Activated T-cell treated with anti-CD3 and anti-CD28 coated beads for 24 hours (primary cell): ENCODE data around the gene CLCN6.
A peak's percentile ranks its signal among the peaks of the same experiment; 100 is the strongest.

ENCODE experiments used
- DNase-seq: peaks from one replicate; pipeline ENCODE4 v3.0.0-alpha.2; 2020; ENCODE audit warnings: low read depth

Gene CLCN6

GRCh38 chr1:11854519-11854918 lies 48.5 kb downstream of the CLCN6 start:
- no peak for DNase-seq

GRCh38 chr1:11855430-11855829 lies 49.4 kb downstream of the CLCN6 start:
- DNase-seq = no peak

GRCh38 chr1:11856698-11857097 lies 50.7 kb downstream of the CLCN6 start:
- DNase-seq = no peak

GRCh38 chr1:11857164-11857851 lies 51.3 kb downstream of the CLCN6 start:
- DNase-seq = no peak

- DNase-seq = no peak
These were observed 52.2 kb downstream of the CLCN6 start for GRCh38 chr1:11858158-11858557.

- DNase-seq = no peak
These were observed 52.6 kb downstream of the CLCN6 start, which contains the start of gene NPPB for GRCh38 chr1:11858613-11858967. Gene NPPB (minus strand): TSS chr1:11858945. CDS start chr1:11858833, 112 bp downstream.

- DNase-seq = peak; percentile 54
These were observed 53.2 kb downstream of the CLCN6 start for GRCh38 chr1:11858968-11859871.

GRCh38 chr1:11860083-11860482 lies 54.1 kb downstream of the CLCN6 start:
- no peak for DNase-seq

- DNase-seq = no peak
These were observed 54.6 kb downstream of the CLCN6 start for GRCh38 chr1:11860587-11860986.

- no peak for DNase-seq
These were observed 56.9 kb downstream of the CLCN6 start for GRCh38 chr1:11862890-11863289.

GRCh38 chr1:11868331-11868980 lies 62.5 kb downstream of the CLCN6 start:
- DNase-seq = no peak

GRCh38 chr1:11869104-11869503 lies 63.1 kb downstream of the CLCN6 start:
- no peak for DNase-seq

GRCh38 chr1:11869650-11870207 lies 63.7 kb downstream of the CLCN6 start:
- no peak for DNase-seq

- DNase-seq = no peak
These were observed 66.6 kb downstream of the CLCN6 start for GRCh38 chr1:11872545-11872944.

GRCh38 chr1:11873395-11874257 lies 67.6 kb downstream of the CLCN6 start:
- DNase-seq = no peak

- no peak for DNase-seq
These were observed 68.2 kb downstream of the CLCN6 start for GRCh38 chr1:11874258-11874562.

- DNase-seq = no peak
These were observed 68.6 kb downstream of the CLCN6 start for GRCh38 chr1:11874624-11875023.

GRCh38 chr1:11875094-11875493 lies 69.1 kb downstream of the CLCN6 start:
- no peak for DNase-seq

GRCh38 chr1:11877074-11877473 lies 71.1 kb downstream of the CLCN6 start:
- DNase-seq = no peak

GRCh38 chr1:11878081-11878890 lies 72.3 kb downstream of the CLCN6 start:
- DNase-seq = no peak

GRCh38 chr1:11878891-11879190 lies 72.8 kb downstream of the CLCN6 start:
- DNase-seq = no peak
